GM12801 (cell line): ENCODE data around the gene MTCL1.

ENCODE experiments used
- TF ChIP-seq, protein P1 (sequence below): IDR thresholded peaks from one replicate; pipeline ENCODE4 v1.5.1; 2011; ENCODE audit warnings: control low read depth; ENCODE audit not compliant: insufficient read length; ENCODE audit errors: extremely low read depth

The MTCL1 gene

DNA sequence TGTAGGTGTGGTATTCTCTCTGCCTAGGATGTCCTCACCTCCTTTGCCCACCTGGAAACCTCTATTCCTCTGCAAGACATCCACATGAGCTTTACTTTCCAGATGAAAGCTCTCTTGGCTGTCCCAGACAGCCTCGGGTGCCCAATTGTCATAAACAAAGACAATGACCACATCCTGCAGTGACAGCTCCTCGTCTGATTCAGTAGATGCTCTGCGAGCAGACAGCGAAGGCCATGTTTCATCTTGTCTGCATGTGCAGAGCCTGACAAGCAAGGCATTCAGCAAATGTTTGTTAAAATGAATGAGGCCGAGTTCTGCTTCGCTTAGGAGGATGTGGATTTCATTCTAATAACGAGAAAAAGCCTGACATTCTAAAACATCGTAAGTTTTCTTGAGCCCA, 150.9 kb downstream of the MTCL1 start:
- TF ChIP-seq, protein P1, sequence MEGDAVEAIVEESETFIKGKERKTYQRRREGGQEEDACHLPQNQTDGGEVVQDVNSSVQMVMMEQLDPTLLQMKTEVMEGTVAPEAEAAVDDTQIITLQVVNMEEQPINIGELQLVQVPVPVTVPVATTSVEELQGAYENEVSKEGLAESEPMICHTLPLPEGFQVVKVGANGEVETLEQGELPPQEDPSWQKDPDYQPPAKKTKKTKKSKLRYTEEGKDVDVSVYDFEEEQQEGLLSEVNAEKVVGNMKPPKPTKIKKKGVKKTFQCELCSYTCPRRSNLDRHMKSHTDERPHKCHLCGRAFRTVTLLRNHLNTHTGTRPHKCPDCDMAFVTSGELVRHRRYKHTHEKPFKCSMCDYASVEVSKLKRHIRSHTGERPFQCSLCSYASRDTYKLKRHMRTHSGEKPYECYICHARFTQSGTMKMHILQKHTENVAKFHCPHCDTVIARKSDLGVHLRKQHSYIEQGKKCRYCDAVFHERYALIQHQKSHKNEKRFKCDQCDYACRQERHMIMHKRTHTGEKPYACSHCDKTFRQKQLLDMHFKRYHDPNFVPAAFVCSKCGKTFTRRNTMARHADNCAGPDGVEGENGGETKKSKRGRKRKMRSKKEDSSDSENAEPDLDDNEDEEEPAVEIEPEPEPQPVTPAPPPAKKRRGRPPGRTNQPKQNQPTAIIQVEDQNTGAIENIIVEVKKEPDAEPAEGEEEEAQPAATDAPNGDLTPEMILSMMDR: no peak

DNA sequence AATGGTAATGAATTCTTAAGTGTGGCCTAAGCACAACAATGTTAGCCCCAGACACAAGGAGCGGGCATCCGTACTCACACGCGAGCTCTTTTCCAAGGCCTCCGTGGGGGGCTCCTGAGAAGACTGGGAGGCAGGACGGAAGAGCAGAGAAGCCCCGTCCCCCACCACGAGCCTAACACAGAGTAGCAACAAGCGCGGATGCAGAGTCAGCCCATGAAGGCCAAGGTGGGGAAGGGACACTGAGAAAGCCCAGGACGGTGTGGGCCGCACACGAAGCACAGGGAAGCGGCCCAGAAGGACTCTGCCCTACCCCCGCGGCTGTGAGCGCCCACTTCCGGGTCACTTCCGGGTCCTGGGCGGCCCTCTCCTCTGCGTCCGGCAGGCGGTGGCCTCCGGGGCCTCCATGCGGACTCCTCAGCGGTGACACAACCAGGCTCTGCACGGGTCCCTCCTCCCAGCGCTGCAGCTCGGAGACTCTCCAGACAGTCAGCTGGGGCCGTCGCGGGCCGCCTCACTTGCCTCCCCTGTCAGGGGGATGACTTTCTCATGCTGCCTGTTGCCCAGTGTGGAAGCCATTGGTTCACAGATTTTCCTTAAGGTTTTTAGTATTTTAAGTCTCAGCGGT, 151.5 kb downstream of the MTCL1 start:
- TF ChIP-seq, protein P1: no peak

DNA sequence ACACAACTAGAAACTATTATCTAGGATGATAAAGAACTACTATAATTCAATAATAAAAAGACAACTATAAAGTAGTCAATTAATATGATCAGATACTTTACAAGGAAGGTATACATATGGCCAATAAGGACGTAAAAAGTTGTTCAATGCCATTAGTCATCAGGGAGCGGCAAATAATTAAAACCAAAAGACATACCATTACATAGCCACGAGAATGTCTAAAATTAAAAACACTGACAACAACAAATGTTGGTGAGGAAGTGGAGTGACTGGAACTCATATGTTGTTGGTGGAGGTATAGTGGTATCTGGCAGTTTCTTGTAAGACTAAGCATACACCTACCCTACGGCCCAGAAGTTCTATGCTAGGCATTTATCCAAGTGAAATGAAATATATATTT, 152.4 kb downstream of the MTCL1 start:
- TF ChIP-seq, protein P1: no peak

DNA sequence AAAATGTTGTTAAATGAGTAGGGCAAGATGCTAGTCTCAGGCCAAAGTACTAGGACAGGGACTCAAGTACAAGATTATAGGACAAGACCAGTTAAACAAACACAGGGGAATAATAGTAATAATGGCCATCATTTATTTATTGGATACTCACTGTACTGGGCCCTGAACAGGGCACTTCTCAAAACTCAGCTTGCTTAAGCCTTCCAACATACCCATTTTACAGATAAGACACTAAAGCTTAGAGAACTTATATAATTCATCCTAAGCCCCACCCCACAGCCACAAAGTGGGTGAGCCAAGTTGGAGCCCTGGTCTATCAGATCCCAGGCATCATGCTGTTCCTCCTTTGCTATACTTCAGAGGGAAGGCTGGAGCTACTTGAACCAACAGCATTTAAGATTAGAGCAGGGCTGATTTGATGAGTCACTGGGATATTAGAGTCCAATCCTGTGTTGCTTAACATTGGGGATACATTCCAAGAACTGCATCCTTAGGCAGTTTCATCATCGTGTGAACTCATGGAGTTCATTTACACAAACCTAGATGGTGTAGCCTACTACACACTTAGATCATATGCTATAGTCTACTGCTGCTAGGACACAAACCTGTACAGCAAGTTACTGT, 153.6 kb downstream of the MTCL1 start:
- TF ChIP-seq, protein P1: no peak

DNA sequence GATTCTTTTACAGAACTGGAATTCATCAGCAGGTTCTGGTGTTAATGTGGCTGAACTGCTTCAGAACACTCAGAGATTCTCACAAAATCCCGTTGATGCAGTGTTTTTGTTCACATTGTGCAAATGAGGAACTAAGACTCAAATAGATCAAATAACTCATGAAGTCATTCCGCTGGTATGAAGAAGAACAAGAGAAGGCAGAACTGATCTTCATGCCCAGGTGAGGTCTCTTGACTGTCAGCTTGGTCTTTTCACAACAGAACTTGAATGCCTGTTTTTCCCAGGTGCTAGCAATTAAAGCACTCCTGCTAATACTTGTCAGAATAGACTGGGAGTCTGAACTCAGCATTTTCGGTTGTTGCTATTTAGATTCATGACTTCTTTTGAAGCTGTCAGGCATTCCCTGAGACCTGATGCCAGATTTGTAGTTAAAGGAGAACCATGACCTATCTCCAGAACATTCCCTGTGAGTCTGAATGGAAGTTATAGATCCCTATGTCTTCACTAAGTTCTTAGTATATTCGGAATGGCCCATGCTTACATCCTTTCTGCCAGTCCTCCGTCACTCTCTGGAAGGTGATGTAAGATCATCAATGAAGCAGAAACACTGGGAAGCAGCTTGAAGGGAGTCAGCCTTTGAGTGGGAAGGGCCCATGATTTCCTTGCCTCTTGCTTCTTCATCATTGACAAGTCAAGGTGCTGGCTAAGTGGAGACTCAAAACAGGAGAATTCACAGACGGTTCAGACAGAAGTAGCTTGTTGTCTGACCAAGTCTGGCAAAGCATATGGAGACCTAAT, 155.7 kb downstream of the MTCL1 start:
- TF ChIP-seq, protein P1: no peak

DNA sequence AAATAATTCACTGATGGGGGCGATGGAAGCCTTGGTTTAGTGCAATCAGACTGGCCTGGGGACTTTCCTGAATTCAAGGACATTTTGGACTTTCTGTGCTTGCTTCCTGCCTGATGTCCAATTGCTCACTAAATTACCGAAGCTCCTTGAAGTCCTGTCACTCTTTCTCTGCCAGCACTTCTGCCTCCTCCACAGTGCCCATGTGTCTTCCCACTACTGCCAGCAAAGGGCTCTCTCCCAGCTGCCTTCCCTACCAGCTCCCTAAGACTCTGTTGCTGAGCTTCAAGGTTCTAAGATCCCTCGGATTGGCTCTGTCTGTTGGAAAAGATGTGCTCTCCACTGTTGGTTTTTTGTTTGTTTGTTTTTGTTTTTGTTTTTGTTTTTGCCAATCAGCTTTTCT, 158.1 kb downstream of the MTCL1 start:
- TF ChIP-seq, protein P1: no peak

DNA sequence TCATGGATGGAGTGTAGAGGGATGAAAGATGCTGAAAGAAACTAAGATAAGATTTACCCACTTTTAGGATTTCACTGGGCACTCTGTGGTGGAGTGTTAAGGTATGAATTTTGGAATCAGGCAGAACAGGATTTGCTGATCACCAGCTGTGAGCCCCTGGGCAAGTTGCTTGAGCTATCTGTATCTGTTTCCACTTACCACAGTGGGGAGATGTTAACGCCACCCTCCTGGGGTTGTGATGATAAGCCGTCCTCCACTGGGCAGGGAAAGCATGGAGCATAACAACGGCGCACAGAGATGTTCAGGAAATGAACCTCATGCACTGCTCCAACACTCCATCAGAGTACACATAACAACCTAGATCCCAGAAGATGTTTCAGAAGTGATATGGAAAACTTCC, 160.6 kb downstream of the MTCL1 start:
- TF ChIP-seq, protein P1: no peak
